WTC11 (cell line): ENCODE data around the gene GALNT18. TPM values are rescaled to one million over a fixed set of nuclear protein-coding genes. Genes with fewer than 3 reads are reported as not detected.

Experiments used
- ATAC-seq: fragments of 200-7000 bp; cut with Tn5 transposase; 2 replicates; pipeline ENCODE4 v1.10.0; 2021; ENCODE audit warnings: mild to moderate bottlenecking, moderate library complexity
- CTCF ChIA-PET: fragments of 300-600 bp; sonication (Branson Sonifier 250); formaldehyde crosslinking; loops from one replicate; lab custom pipeline; 2021; ENCODE audit warnings: antibody characterized with exemption; lab: Charles Lee
- POLR2A ChIA-PET: fragments of 350-600 bp; sonication (Branson Sonifier 250); formaldehyde crosslinking; loops from one replicate; lab custom pipeline; 2021; ENCODE audit warnings: antibody characterized with exemption; lab: Charles Lee
- DNase-seq: peaks from one replicate; pipeline ENCODE4 v3.0.0; 2021; ENCODE audit warnings: low spot score
- H3K27ac Mint-ChIP-seq: 2 replicates; pipeline ENCODE4 v1.8.0; 2021; ENCODE audit warnings: mixed read lengths
- H3K27me3 Mint-ChIP-seq: 2 replicates; pipeline ENCODE4 v1.8.0; 2021; ENCODE audit warnings: low read depth, mild to moderate bottlenecking, moderate library complexity, mixed read lengths
- H3K36me3 Mint-ChIP-seq: 2 replicates; pipeline ENCODE4 v1.8.0; 2021; ENCODE audit warnings: mixed read lengths
- H3K4me1 Mint-ChIP-seq: 2 replicates; pipeline ENCODE4 v1.8.0; 2022; ENCODE audit warnings: mixed read lengths
- H3K4me3 Mint-ChIP-seq: 2 replicates; pipeline ENCODE4 v1.8.0; 2021; ENCODE audit warnings: mild to moderate bottlenecking, moderate library complexity, mixed read lengths
- H3K9me3 Mint-ChIP-seq: 2 replicates; pipeline ENCODE4 v1.8.0; 2021; ENCODE audit warnings: mixed read lengths
- ATF2 ChIP-seq: sonication (generic); formaldehyde crosslinking; IDR thresholded peaks from 2 replicates; pipeline ENCODE4 v1.8.1; 2022; ENCODE audit warnings: low read depth, missing genetic modification reagents, borderline replicate concordance
- ATF3 ChIP-seq: sonication (generic); formaldehyde crosslinking; conservative IDR thresholded peaks from 2 replicates; pipeline ENCODE4 v1.8.1; 2022; ENCODE audit warnings: mild to moderate bottlenecking, missing genetic modification reagents
- CREB1 ChIP-seq: sonication (generic); formaldehyde crosslinking; IDR thresholded peaks from 2 replicates; pipeline ENCODE4 v1.8.0; 2023; ENCODE audit warnings: mild to moderate bottlenecking, missing genetic modification reagents
- CTCF ChIP-seq: fragments of 200-600 bp; IDR thresholded peaks from 2 replicates; pipeline ENCODE4 v1.8.0; 2022; ENCODE audit warnings: antibody characterized with exemption
- E2F1 ChIP-seq: sonication (generic); formaldehyde crosslinking; IDR thresholded peaks from 2 replicates; pipeline ENCODE4 v1.8.0; 2022; ENCODE audit warnings: mild to moderate bottlenecking, missing genetic modification reagents
- GTF2I ChIP-seq: fragments of 250-450 bp; sonication (Bioruptor Pico); conservative IDR thresholded peaks from 2 replicates; pipeline ENCODE4 v1.4.0; 2021; ENCODE audit warnings: mild to moderate bottlenecking
- JAZF1 ChIP-seq: fragments of 250-450 bp; sonication (Bioruptor Pico); IDR thresholded peaks from 2 replicates; pipeline ENCODE4 v1.9.0; 2021; ENCODE audit warnings: moderate library complexity, mild to moderate bottlenecking, inconsistent platforms
- JUN ChIP-seq: sonication (generic); formaldehyde crosslinking; IDR thresholded peaks from 2 replicates; pipeline ENCODE4 v1.8.0; 2023; ENCODE audit warnings: mild to moderate bottlenecking, missing genetic modification reagents
- NR2C2 ChIP-seq: sonication (generic); formaldehyde crosslinking; IDR thresholded peaks from 2 replicates; pipeline ENCODE4 v1.8.0; 2022; ENCODE audit warnings: mild to moderate bottlenecking, missing genetic modification reagents
- SOX15 ChIP-seq: fragments of 250-450 bp; sonication (Bioruptor Pico); IDR thresholded peaks from 2 replicates; pipeline ENCODE4 v1.9.0; 2021; ENCODE audit warnings: mild to moderate bottlenecking
- ZMAT4 ChIP-seq: fragments of 250-450 bp; sonication (Bioruptor Pico); IDR thresholded peaks from 2 replicates; pipeline ENCODE4 v1.9.0; 2021; ENCODE audit warnings: mild to moderate bottlenecking
- ZNF281 ChIP-seq: sonication (generic); formaldehyde crosslinking; IDR thresholded peaks from 2 replicates; pipeline ENCODE4 v1.8.0; 2023; ENCODE audit warnings: mild to moderate bottlenecking, missing genetic modification reagents
- ZNF317 ChIP-seq: sonication (generic); formaldehyde crosslinking; IDR thresholded peaks from 2 replicates; pipeline ENCODE4 v1.8.1; 2023; ENCODE audit warnings: low read depth, mild to moderate bottlenecking, moderate library complexity, missing genetic modification reagents, borderline replicate concordance
- total RNA-seq: library from RNA; stranded (reverse); gene quantifications from 3 replicates; pipeline ENCODE4 v1.2.3, GENCODE V29; 2021
- TF ChIP-seq, protein P1 (sequence below): sonication (generic); formaldehyde crosslinking; IDR thresholded peaks from 2 replicates; pipeline ENCODE4 v1.8.1; 2022; ENCODE audit warnings: mild to moderate bottlenecking, moderate library complexity, missing genetic modification reagents

GALNT18 gene
- total RNA-seq, 1 experiment from 2014 or later, result 5.0 TPM

DNA sequence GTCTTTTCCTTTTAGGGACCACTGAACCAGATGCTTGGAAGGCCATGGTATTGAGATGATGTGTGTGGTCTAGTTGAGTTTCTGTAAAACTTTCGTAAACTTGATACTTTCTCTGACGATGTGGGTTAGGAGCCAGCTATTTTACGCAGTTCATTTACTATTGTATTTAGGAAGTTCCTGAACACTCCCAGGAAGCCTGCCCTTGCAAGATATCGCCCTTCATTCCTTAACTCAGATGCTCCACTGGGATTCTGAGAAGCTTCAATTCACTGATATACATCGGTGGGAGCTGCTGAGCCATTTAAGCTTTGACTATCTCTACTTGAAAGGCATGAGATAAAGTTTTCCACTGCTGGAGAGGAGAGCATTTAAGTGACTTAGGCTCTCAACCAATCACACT lies 390.0 kb downstream of the GALNT18 start (continued):
- TF ChIP-seq ZMAT4 (CRISPR knock-in tag) (no peak), GTF2I (CRISPR knock-in tag) (no peak), CREB1 (CRISPR knock-in tag) (no peak), JUN (CRISPR knock-in tag) (no peak), NR2C2 (no peak)
- TF ChIP-seq, protein P1, sequence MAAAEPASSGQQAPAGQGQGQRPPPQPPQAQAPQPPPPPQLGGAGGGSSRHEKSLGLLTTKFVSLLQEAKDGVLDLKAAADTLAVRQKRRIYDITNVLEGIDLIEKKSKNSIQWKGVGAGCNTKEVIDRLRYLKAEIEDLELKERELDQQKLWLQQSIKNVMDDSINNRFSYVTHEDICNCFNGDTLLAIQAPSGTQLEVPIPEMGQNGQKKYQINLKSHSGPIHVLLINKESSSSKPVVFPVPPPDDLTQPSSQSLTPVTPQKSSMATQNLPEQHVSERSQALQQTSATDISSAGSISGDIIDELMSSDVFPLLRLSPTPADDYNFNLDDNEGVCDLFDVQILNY (CRISPR knock-in tag), result no peak

- H3K4me1 Mint-ChIP-seq, result peaks cover 1% of the 10 kb centered on the region; the same call in 1 of the 2 replicates
- H3K27ac Mint-ChIP-seq, result no peak overlapping the region
- peaks cover 15% of the 10 kb centered on the region for H3K9me3 Mint-ChIP-seq
- peak; percentile 97 for ATAC-seq
- H3K27me3 Mint-ChIP-seq, result peaks cover 9% of the 10 kb centered on the region
- CTCF ChIA-PET, result interaction anchor here (0.7 to 1.8 kb wide), 11 partner anchors 12 to 297 kb away, joined by 3 to 9 read pairs (median 3); no protein-coding TSS in a partner anchor
- DNase-seq, result peak; percentile 78
- H3K4me3 Mint-ChIP-seq, result no peak overlapping the region
- TF ChIP-seq ATF3 (CRISPR knock-in tag) (no peak), JAZF1 (CRISPR knock-in tag) (no peak), CTCF (peak; percentile 82), ATF2 (no peak), ZNF317 (no peak), ZNF281 (CRISPR knock-in tag) (no peak), E2F1 (CRISPR knock-in tag) (no peak), SOX15 (CRISPR knock-in tag) (no peak)
- H3K36me3 Mint-ChIP-seq, result no peaks in the 10 kb centered on the region
- POLR2A ChIA-PET, result interaction anchor here (0.6 kb wide), 1 partner anchor 211 kb away, joined by 3 read pairs; no protein-coding TSS in a partner anchor
These were observed 390.8 kb downstream of the GALNT18 start for GRCh38 chr11:11230802-11231562.
